Measurements from ENCODE around the gene MYLIP. TPM values are rescaled to one million over a fixed set of nuclear protein-coding genes. Genes with fewer than 3 reads are reported as not detected.

Gene MYLIP
- total RNA-seq, 1 experiment from 2014 or later = 27.0 TPM

DNA sequence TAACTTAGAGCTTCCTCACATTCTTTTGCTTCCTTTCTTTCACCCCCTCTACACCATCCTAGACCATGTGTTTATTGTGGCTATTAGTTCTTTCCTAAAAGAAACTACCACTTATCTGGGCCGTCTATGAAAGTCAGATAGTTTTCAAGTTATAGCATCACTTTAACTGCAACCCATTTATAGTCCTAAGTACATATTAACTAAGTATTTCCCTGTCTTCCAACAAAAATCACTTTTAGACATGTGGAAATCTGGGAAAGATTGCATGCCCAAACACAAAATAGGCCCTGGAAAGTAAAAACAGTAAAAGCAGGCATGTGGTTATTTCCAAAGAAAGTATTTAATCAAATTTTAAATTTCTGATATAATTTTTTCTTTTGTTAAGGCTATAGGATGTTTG lies 5.5 kb downstream of the MYLIP start:
- peaks cover 21% of the 10 kb centered on the region; the same call in 1 of the 2 replicates for H3K79me2 ChIP-seq (ENCODE audit: insufficient read depth, low read length)

More for the DNA sequence above, 5.5 kb downstream of the MYLIP start:
- H3K9me3 Mint-ChIP-seq = no peaks in the 10 kb centered on the region; a peak in 1 of 5 replicates
- Histone ChIP-seq H3K23me2 (ENCODE audit: insufficient read length, low read depth, low read length, poor library complexity, severe bottlenecking) (peaks cover 12% of the 10 kb centered on the region), H2AFZ (ENCODE audit: low read length) (no peak overlapping the region), H3K4me1 (ENCODE audit: insufficient read depth, low read length) (peaks cover 8% of the 10 kb centered on the region; the same call in 1 of the 2 replicates), H4K20me1 (ENCODE audit: control insufficient read depth, insufficient read depth, insufficient read length) (no peaks in the 10 kb centered on the region), H2BK120ac (ENCODE audit: low read depth, low read length, poor library complexity, severe bottlenecking) (no peak overlapping the region), H4K8ac (replicated peaks; ENCODE audit: insufficient read length, low read depth, low read length) (no peak overlapping the region), H3K4ac (ENCODE audit: low read depth, low read length) (no peak overlapping the region), H2BK20ac (ENCODE audit: low read depth, low read length, poor library complexity, severe bottlenecking) (no peak overlapping the region), H3K27me3 (ENCODE audit: insufficient read depth, low read length) (no peaks in the 10 kb centered on the region), H3K4me2 (ENCODE audit: insufficient read depth, insufficient read length, low read length) (no peak overlapping the region), H3K23ac (ENCODE audit: insufficient read length, low read depth, low read length) (no peak overlapping the region), H3K18ac (ENCODE audit: insufficient read length, low read depth, low read length) (no peak overlapping the region), H3T11ph (ENCODE audit: low read length) (no peak overlapping the region), H4K91ac (ENCODE audit: insufficient read length, low read depth, low read length) (no peak overlapping the region), H2BK15ac (ENCODE audit: low read depth, low read length) (no peak overlapping the region), H3K56ac (ENCODE audit: insufficient read length, low read depth, low read length) (no peak overlapping the region), H2BK5ac (ENCODE audit: insufficient read length, low read length) (no peak overlapping the region), H3K14ac (ENCODE audit: insufficient read depth, low read length) (no peak overlapping the region), H3K9ac (ENCODE audit: extremely low read depth, insufficient read length, low read length) (no peak overlapping the region), H4K5ac (ENCODE audit: insufficient read length, low read depth, low read length) (no peak overlapping the region), H2AK5ac (ENCODE audit: insufficient read length, low read length) (no peak overlapping the region), H2BK12ac (ENCODE audit: insufficient read length, low read depth, low read length) (no peak overlapping the region), H3K79me1 (ENCODE audit: insufficient read depth, low read depth, low read length, poor library complexity, severe bottlenecking) (peaks cover 6% of the 10 kb centered on the region), H3K9me3 (ENCODE audit: control insufficient read depth, low read depth, low read length) (no peaks in the 10 kb centered on the region), H3K27ac (ENCODE audit: insufficient read length, low read depth, low read length) (no peak overlapping the region)
- H3K4me1 Mint-ChIP-seq = peaks cover 61 to 70% of the 10 kb centered on the region in 2 experiments
- TF ChIP-seq, protein P1, sequence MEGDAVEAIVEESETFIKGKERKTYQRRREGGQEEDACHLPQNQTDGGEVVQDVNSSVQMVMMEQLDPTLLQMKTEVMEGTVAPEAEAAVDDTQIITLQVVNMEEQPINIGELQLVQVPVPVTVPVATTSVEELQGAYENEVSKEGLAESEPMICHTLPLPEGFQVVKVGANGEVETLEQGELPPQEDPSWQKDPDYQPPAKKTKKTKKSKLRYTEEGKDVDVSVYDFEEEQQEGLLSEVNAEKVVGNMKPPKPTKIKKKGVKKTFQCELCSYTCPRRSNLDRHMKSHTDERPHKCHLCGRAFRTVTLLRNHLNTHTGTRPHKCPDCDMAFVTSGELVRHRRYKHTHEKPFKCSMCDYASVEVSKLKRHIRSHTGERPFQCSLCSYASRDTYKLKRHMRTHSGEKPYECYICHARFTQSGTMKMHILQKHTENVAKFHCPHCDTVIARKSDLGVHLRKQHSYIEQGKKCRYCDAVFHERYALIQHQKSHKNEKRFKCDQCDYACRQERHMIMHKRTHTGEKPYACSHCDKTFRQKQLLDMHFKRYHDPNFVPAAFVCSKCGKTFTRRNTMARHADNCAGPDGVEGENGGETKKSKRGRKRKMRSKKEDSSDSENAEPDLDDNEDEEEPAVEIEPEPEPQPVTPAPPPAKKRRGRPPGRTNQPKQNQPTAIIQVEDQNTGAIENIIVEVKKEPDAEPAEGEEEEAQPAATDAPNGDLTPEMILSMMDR (conservative IDR thresholded peaks at IDR 0.05) = no peak
- no CpG with 5 or more reads among the region's 1 CpG for WGBS (ENCODE audit: extremely low coverage, insufficient read length, low lambda C conversion rate)
- DNase-seq = no peak
- peaks cover 32 to 45% (median 37%) of the 10 kb centered on the region in 3 experiments for H3K36me3 Mint-ChIP-seq (ENCODE audit: insufficient read depth in 1 of 3, low read depth in 3 of 3)
- H3K27me3 Mint-ChIP-seq (ENCODE audit: low read depth) = no peaks in the 10 kb centered on the region
- no peak overlapping the region; a peak in 1 of 5 replicates for H3K4me3 Mint-ChIP-seq
- H3K27ac Mint-ChIP-seq = no peak overlapping the region; a peak in 1 of 7 replicates
